K562 (cell line): ENCODE data around the gene ALS2CL. TPM values are rescaled to one million over a fixed set of nuclear protein-coding genes. Genes with fewer than 3 reads are reported as not detected.
A peak's percentile ranks its signal among the peaks of the same experiment; 100 is the strongest.

Source experiments
- ARHGAP35 ChIP-seq: fragments of 450-650 bp; IDR thresholded peaks from 2 replicates; pipeline ENCODE4 v1.6.1; 2018; ENCODE audit not compliant: partially characterized antibody
- DNMT1 ChIP-seq: fragments of 450-650 bp; IDR thresholded peaks from 2 replicates; pipeline ENCODE4 v1.6.1; 2016; ENCODE audit warnings: antibody characterized with exemption, mild to moderate bottlenecking
- DPF2 ChIP-seq: fragments of 450-650 bp; IDR thresholded peaks from 2 replicates; pipeline ENCODE4 v1.6.1; 2016
- EHMT2 ChIP-seq: fragments of 450-650 bp; IDR thresholded peaks from 2 replicates; pipeline ENCODE4 v1.6.1; 2018; ENCODE audit warnings: antibody characterized with exemption
- HMG20A ChIP-seq: fragments of 450-650 bp; formaldehyde crosslinking; conservative IDR thresholded peaks from 2 replicates; pipeline ENCODE4 v1.4.0; 2020; ENCODE audit warnings: mild to moderate bottlenecking, mixed read lengths
- HSF4 ChIP-seq: fragments of 250-450 bp; sonication (Bioruptor Pico); IDR thresholded peaks from 2 replicates; pipeline ENCODE4 v2.1.2; 2022; ENCODE audit warnings: mild to moderate bottlenecking, moderate library complexity, borderline replicate concordance
- JUNB ChIP-seq: fragments of 450-650 bp; formaldehyde crosslinking; conservative IDR thresholded peaks from 2 replicates; pipeline ENCODE4 v1.4.0; 2020; ENCODE audit warnings: mild to moderate bottlenecking
- KLF6 ChIP-seq: fragments of 250-450 bp; sonication (Bioruptor Pico); IDR thresholded peaks from 2 replicates; pipeline ENCODE4 v1.4.0; 2020; ENCODE audit warnings: mild to moderate bottlenecking, moderate library complexity, borderline replicate concordance
- MCM5 ChIP-seq: fragments of 450-650 bp; IDR thresholded peaks from 2 replicates; pipeline ENCODE4 v1.6.1; 2016; ENCODE audit warnings: low read depth
- MEF2A ChIP-seq: IDR thresholded peaks from 2 replicates; pipeline ENCODE4 v1.6.1; 2011; ENCODE audit warnings: low read depth, mild to moderate bottlenecking, low read length, moderate library complexity; ENCODE audit not compliant: control insufficient read depth
- MIER1 ChIP-seq: fragments of 450-650 bp; IDR thresholded peaks from 2 replicates; pipeline ENCODE4 v1.6.1; 2016; ENCODE audit warnings: antibody characterized with exemption, mild to moderate bottlenecking, low read depth
- PHF20 ChIP-seq: fragments of 450-650 bp; IDR thresholded peaks from 2 replicates; pipeline ENCODE4 v1.6.1; 2018; ENCODE audit not compliant: partially characterized antibody
- RBBP5 ChIP-seq: fragments of 200-600 bp; sonication (generic); IDR thresholded peaks from 2 replicates; pipeline ENCODE4 v1.6.1; 2012; ENCODE audit warnings: borderline replicate concordance, mild to moderate bottlenecking, low read length, control low read depth, inconsistent platforms; ENCODE audit not compliant: insufficient read depth, poor library complexity, severe bottlenecking
- SAP30 ChIP-seq: fragments of 200-600 bp; sonication (generic); IDR thresholded peaks from 2 replicates; pipeline ENCODE4 v1.6.1; 2012; ENCODE audit warnings: borderline replicate concordance, low read depth, mild to moderate bottlenecking, moderate library complexity, low read length, control low read depth, inconsistent platforms; ENCODE audit not compliant: insufficient read depth, poor library complexity, severe bottlenecking
- SMARCA4 ChIP-seq: fragments of 450-650 bp; IDR thresholded peaks from 2 replicates; pipeline ENCODE4 v1.6.1; 2016
- TARDBP ChIP-seq: fragments of 450-650 bp; IDR thresholded peaks from 2 replicates; pipeline ENCODE4 v1.6.1; 2016
- ZEB2 ChIP-seq: fragments of 450-650 bp; IDR thresholded peaks from 2 replicates; pipeline ENCODE4 v1.6.1; 2016
- polyA plus RNA-seq, 8 experiments: library from polyadenylated mRNA; depleted of rRNA in 4 of 8; stranded (reverse) in 5 of 8; unstranded in 3 of 8; fragments of >200 nt; fragmentation: Nextera tagmentation in 2 of 8; fragmentation: Illumina TruSeq in 1 of 8; extraction: Ambion mirVana in 2 of 8; extraction: Trizol in 1 of 8; gene quantifications; 2 replicates each; pipeline versions ENCODE4 v1.2.1 to v1.2.3, GENCODE V29; 2011 to 2014; ENCODE audit warnings: inconsistent platforms in 1 of 8, missing spikeins in 1 of 8
- total RNA-seq, 7 experiments: library from RNA; depleted of rRNA in 6 of 7; stranded (reverse); fragments of >200 nt in 6 of 7; fragmentation: Illumina TruSeq in 2 of 7; extraction: Trizol in 2 of 7; gene quantifications; 2 replicates each; pipeline versions ENCODE4 v1.2.1 to v1.2.3, GENCODE V29; 2011 to 2021; ENCODE audit warnings: low replicate concordance in 1 of 7
- TF ChIP-seq, protein P1 (sequence below): fragments of 450-650 bp; IDR thresholded peaks from 2 replicates; pipeline ENCODE4 v1.6.1; 2018; ENCODE audit warnings: mild to moderate bottlenecking, low read depth; ENCODE audit not compliant: partially characterized antibody
- TF ChIP-seq, protein P2 (sequence below), 2 experiments: IDR thresholded peaks; 2 replicates each; pipeline ENCODE4 v1.6.1; 2012; ENCODE audit warnings: improper control_type of control experiment in 2 of 2, low read depth in 2 of 2, low read length in 2 of 2, borderline replicate concordance in 1 of 2
- TF ChIP-seq, protein P3 (sequence below): fragments of 250-450 bp; sonication (Bioruptor Pico); IDR thresholded peaks from 2 replicates; pipeline ENCODE4 v1.5.0; 2021
- TF ChIP-seq, protein P4 (sequence below): sonication (generic); formaldehyde crosslinking; IDR thresholded peaks from 2 replicates; pipeline ENCODE4 v1.8.1; 2023; ENCODE audit warnings: mild to moderate bottlenecking, missing genetic modification reagents

ALS2CL gene
- total and polyA plus RNA-seq, 9 of the 15 experiments (the other 6 are each of a cell fraction or from before 2014, with no cell fraction given): 0.03 to 0.13 (median 0.05) TPM; not detected in 3

DNA sequence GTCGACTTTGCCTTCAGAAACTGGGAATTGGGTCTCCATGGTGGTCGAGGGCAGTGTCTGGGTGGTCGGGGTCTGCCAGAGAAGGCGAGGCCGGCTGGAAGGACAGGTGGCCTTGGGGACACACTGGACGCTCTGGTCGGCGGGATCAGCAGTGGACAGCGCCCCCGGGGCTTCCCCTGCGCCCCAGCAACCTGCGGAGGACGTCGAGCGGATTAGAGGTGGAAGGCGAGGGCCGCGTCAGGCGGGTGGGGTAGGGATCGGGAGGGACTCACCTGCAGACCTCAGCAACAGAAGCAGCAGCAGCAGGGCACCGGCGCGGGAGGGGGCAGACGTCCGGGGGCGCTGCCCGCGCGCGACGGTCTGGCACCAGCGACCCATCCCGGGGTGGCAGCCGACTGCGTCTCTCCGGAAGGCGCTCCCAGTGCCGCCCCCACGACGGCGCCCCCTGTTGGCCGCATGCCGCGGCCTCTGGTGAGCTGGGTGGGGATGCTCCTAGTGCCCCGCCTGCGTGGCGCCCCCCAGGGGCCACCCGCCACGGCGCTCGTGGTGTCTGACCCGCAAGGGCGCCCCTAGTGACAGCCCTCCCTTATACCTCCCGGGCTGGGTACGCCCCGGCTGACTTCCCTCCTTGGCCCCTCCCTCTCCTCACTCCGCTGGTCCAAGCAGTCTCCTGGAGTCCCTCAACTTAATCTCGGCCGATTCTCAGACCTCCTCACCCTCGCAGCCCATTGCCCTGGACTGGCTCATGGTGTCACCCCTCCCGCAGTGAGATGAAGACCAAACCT, 24.2 kb upstream of the ALS2CL start, which contains the start of gene PRSS50 (continued):
- TF ChIP-seq, protein P1, sequence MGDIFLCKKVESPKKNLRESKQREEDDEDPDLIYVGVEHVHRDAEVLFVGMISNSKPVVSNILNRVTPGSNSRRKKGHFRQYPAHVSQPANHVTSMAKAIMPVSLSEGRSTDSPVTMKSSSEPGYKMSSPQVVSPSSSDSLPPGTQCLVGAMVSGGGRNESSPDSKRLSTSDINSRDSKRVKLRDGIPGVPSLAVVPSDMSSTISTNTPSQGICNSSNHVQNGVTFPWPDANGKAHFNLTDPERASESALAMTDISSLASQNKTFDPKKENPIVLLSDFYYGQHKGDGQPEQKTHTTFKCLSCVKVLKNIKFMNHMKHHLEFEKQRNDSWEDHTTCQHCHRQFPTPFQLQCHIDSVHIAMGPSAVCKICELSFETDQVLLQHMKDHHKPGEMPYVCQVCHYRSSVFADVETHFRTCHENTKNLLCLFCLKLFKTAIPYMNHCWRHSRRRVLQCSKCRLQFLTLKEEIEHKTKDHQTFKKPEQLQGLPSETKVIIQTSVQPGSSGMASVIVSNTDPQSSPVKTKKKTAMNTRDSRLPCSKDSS: no peak
- no peak for TF ChIP-seq PHF20
- TF ChIP-seq TARDBP: no peak
- TF ChIP-seq, protein P2, sequence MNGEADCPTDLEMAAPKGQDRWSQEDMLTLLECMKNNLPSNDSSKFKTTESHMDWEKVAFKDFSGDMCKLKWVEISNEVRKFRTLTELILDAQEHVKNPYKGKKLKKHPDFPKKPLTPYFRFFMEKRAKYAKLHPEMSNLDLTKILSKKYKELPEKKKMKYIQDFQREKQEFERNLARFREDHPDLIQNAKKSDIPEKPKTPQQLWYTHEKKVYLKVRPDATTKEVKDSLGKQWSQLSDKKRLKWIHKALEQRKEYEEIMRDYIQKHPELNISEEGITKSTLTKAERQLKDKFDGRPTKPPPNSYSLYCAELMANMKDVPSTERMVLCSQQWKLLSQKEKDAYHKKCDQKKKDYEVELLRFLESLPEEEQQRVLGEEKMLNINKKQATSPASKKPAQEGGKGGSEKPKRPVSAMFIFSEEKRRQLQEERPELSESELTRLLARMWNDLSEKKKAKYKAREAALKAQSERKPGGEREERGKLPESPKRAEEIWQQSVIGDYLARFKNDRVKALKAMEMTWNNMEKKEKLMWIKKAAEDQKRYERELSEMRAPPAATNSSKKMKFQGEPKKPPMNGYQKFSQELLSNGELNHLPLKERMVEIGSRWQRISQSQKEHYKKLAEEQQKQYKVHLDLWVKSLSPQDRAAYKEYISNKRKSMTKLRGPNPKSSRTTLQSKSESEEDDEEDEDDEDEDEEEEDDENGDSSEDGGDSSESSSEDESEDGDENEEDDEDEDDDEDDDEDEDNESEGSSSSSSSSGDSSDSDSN (IDR thresholded peaks at IDR 0.05; ENCODE audit: borderline replicate concordance in 1 of 2, low read depth in 2 of 2, low read length in 2 of 2): no peak
- TF ChIP-seq HMG20A (CRISPR knock-in tag): no peak
- TF ChIP-seq RBBP5: no peak
- TF ChIP-seq ZEB2: no peak
- TF ChIP-seq JUNB (CRISPR knock-in tag): no peak
- TF ChIP-seq, protein P3, sequence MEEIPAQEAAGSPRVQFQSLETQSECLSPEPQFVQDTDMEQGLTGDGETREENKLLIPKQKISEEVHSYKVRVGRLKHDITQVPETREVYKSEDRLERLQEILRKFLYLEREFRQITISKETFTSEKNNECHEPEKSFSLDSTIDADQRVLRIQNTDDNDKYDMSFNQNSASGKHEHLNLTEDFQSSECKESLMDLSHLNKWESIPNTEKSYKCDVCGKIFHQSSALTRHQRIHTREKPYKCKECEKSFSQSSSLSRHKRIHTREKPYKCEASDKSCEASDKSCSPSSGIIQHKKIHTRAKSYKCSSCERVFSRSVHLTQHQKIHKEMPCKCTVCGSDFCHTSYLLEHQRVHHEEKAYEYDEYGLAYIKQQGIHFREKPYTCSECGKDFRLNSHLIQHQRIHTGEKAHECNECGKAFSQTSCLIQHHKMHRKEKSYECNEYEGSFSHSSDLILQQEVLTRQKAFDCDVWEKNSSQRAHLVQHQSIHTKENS: no peak
- TF ChIP-seq MCM5: no peak
- TF ChIP-seq ARHGAP35: no peak
- no peak for TF ChIP-seq MIER1
- TF ChIP-seq HSF4: no peak
- TF ChIP-seq EHMT2: no peak
- TF ChIP-seq SMARCA4: no peak
- 0 out of 2 replicates have a peak, but pooled peaks have one; percentile 7 for TF ChIP-seq MEF2A
- TF ChIP-seq SAP30: no peak
- TF ChIP-seq DPF2: no peak
- no peak for TF ChIP-seq KLF6 (CRISPR knock-in tag)
- TF ChIP-seq, protein P4, sequence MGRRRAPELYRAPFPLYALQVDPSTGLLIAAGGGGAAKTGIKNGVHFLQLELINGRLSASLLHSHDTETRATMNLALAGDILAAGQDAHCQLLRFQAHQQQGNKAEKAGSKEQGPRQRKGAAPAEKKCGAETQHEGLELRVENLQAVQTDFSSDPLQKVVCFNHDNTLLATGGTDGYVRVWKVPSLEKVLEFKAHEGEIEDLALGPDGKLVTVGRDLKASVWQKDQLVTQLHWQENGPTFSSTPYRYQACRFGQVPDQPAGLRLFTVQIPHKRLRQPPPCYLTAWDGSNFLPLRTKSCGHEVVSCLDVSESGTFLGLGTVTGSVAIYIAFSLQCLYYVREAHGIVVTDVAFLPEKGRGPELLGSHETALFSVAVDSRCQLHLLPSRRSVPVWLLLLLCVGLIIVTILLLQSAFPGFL: no peak
- no peak for TF ChIP-seq DNMT1
